Esophagus muscularis mucosa (tissue), 4 donors: ENCODE data around the gene DYRK3.

ENCODE experiments used
- EP300 ChIP-seq: sonication (generic); formaldehyde crosslinking; IDR thresholded peaks from one replicate; pipeline ENCODE4 v1.6.1; 2017; ENCODE audit warnings: antibody characterized with exemption
- POLR2AphosphoS5 ChIP-seq, 2 donors: sonication (generic); formaldehyde crosslinking; IDR thresholded peaks; one replicate each; pipeline ENCODE4 v1.6.1; 2017; ENCODE audit warnings: antibody characterized with exemption in 2 of 2
- TF ChIP-seq, protein P1 (sequence below), 3 experiments: fragments of 200-600 bp in 2 of 3; fragments of 450-650 bp in 1 of 3; sonication (generic) in 2 of 3; IDR thresholded peaks; one replicate each; pipeline ENCODE4 v1.5.1; 2017 to 2019; ENCODE audit warnings: antibody characterized with exemption in 3 of 3, mild to moderate bottlenecking in 2 of 3, moderate library complexity in 1 of 3

DNA sequence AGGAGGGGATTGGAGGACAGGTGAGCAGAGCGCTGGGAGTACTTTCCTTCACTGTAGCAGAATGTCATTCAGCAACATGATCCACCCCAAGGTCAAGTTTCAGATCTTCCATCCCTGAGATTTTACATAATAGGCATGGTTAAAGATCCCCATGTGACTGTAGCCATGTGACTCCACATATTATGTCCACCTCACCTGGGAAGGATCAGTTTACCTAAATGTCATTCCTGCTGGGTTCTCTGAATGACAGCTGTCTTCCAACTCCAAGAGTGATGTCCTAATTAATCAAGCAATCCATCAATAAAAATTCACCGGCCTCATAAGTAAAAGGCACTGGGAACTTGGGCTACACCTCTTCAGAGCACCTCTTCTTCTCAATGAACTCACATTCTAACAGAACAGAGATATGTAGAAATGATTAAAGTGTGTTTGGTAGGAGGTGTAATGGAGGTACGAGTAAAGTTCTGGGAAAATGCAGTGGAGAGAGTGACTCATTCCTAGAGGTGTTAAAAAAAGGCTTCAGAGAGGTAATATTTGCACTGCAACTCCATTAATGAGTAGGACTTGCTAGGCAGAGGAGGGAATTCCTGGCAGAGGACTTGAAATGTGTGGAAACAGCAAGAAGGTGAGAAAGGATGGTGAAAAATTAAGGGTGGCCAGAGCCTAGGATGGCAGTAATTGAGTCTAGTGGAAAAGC lies 27.2 kb downstream of the DYRK3 start:
- TF ChIP-seq, protein P1, sequence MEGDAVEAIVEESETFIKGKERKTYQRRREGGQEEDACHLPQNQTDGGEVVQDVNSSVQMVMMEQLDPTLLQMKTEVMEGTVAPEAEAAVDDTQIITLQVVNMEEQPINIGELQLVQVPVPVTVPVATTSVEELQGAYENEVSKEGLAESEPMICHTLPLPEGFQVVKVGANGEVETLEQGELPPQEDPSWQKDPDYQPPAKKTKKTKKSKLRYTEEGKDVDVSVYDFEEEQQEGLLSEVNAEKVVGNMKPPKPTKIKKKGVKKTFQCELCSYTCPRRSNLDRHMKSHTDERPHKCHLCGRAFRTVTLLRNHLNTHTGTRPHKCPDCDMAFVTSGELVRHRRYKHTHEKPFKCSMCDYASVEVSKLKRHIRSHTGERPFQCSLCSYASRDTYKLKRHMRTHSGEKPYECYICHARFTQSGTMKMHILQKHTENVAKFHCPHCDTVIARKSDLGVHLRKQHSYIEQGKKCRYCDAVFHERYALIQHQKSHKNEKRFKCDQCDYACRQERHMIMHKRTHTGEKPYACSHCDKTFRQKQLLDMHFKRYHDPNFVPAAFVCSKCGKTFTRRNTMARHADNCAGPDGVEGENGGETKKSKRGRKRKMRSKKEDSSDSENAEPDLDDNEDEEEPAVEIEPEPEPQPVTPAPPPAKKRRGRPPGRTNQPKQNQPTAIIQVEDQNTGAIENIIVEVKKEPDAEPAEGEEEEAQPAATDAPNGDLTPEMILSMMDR (IDR thresholded peaks at IDR 0.05) = no peak
- TF ChIP-seq POLR2AphosphoS5 (IDR thresholded peaks at IDR 0.05) (no peak), EP300 (no peak)
